HUES6 (cell line): ENCODE results near the gene MDFI.

ENCODE experiments used
- H3K27ac ChIP-seq: 2 replicates; pipeline ENCODE4 v1.7.0; 2013; ENCODE audit warnings: low read depth, mild to moderate bottlenecking, low read length, inconsistent platforms
- H3K27me3 ChIP-seq: 2 replicates; pipeline ENCODE4 v1.6.1; 2013; ENCODE audit warnings: low read length; ENCODE audit not compliant: control insufficient read depth, insufficient read depth
- H3K36me3 ChIP-seq: 2 replicates; pipeline ENCODE4 v1.6.1; 2013; ENCODE audit warnings: low read length; ENCODE audit not compliant: control insufficient read depth, insufficient read depth
- H3K4me1 ChIP-seq: 2 replicates; pipeline ENCODE4 v1.6.1; 2013; ENCODE audit warnings: low read length; ENCODE audit not compliant: control insufficient read depth, insufficient read depth
- H3K4me3 ChIP-seq: 2 replicates; pipeline ENCODE4 v1.5.1; 2013; ENCODE audit warnings: low read depth, low read length
- H3K9ac ChIP-seq: one replicate; pipeline ENCODE4 v1.6.1; 2013; ENCODE audit warnings: mild to moderate bottlenecking, low read length
- H3K9me3 ChIP-seq: 2 replicates; pipeline ENCODE4 v1.6.1; 2013; ENCODE audit warnings: low read depth, low read length; ENCODE audit not compliant: control insufficient read depth, insufficient read depth

MDFI gene

GRCh38 chr6:41596096-41596685 lies 42.1 kb upstream of the MDFI start:
- peaks cover 25% of the 10 kb centered on the region for H3K4me1 ChIP-seq
- peaks cover 15% of the 10 kb centered on the region for H3K27me3 ChIP-seq
- H3K9me3 ChIP-seq = no peaks in the 10 kb centered on the region
- no peaks in the 10 kb centered on the region for H3K36me3 ChIP-seq
- H3K9ac ChIP-seq = no peak overlapping the region
- H3K27ac ChIP-seq = no peak overlapping the region
- no peak overlapping the region for H3K4me3 ChIP-seq

GRCh38 chr6:41596807-41597206 lies 41.5 kb upstream of the MDFI start:
- H3K27ac ChIP-seq = no peak overlapping the region
- no peak overlapping the region for H3K4me3 ChIP-seq
- no peaks in the 10 kb centered on the region for H3K9me3 ChIP-seq
- peaks cover 8% of the 10 kb centered on the region; the same call in 1 of the 2 replicates for H3K27me3 ChIP-seq
- no peak overlapping the region for H3K9ac ChIP-seq
- H3K4me1 ChIP-seq = peaks cover 26% of the 10 kb centered on the region
- H3K36me3 ChIP-seq = no peaks in the 10 kb centered on the region

- no peak overlapping the region for H3K27ac ChIP-seq
- no peak overlapping the region for H3K4me3 ChIP-seq
- H3K9ac ChIP-seq = no peak overlapping the region
- no peaks in the 10 kb centered on the region for H3K36me3 ChIP-seq
- peaks cover 26% of the 10 kb centered on the region for H3K4me1 ChIP-seq
- H3K27me3 ChIP-seq = peaks cover 8% of the 10 kb centered on the region; the same call in 1 of the 2 replicates
- H3K9me3 ChIP-seq = no peaks in the 10 kb centered on the region
Observed at GRCh38 chr6:41597246-41598000, 40.8 kb upstream of the MDFI start.

GRCh38 chr6:41598670-41599014 lies 39.6 kb upstream of the MDFI start:
- H3K4me3 ChIP-seq = no peak overlapping the region
- no peak overlapping the region for H3K9ac ChIP-seq
- no peaks in the 10 kb centered on the region for H3K36me3 ChIP-seq
- no peaks in the 10 kb centered on the region for H3K9me3 ChIP-seq
- no peak overlapping the region for H3K27ac ChIP-seq
- peaks cover 4% of the 10 kb centered on the region; the same call in 1 of the 2 replicates for H3K27me3 ChIP-seq
- peaks cover 26% of the 10 kb centered on the region for H3K4me1 ChIP-seq

GRCh38 chr6:41599015-41599851 lies 39.0 kb upstream of the MDFI start:
- Histone ChIP-seq H3K36me3 (no peaks in the 10 kb centered on the region), H3K27ac (no peak overlapping the region), H3K27me3 (no peaks in the 10 kb centered on the region), H3K4me1 (peaks cover 26% of the 10 kb centered on the region), H3K9ac (no peak overlapping the region), H3K9me3 (no peaks in the 10 kb centered on the region), H3K4me3 (no peak overlapping the region)

GRCh38 chr6:41599852-41600445 lies 38.3 kb upstream of the MDFI start:
- H3K4me3 ChIP-seq = no peak overlapping the region
- H3K9ac ChIP-seq = no peak overlapping the region
- H3K4me1 ChIP-seq = peaks cover 26% of the 10 kb centered on the region

GRCh38 chr6:41600499-41601247 lies 37.6 kb upstream of the MDFI start:
- no peak overlapping the region for H3K27ac ChIP-seq
- no peak overlapping the region for H3K9ac ChIP-seq
- no peaks in the 10 kb centered on the region for H3K9me3 ChIP-seq
- H3K27me3 ChIP-seq = no peaks in the 10 kb centered on the region
- H3K4me1 ChIP-seq = peaks cover 26% of the 10 kb centered on the region
- no peak overlapping the region for H3K4me3 ChIP-seq
- no peaks in the 10 kb centered on the region for H3K36me3 ChIP-seq

More at GRCh38 chr6:41599852-41600445, 38.3 kb upstream of the MDFI start:
- no peaks in the 10 kb centered on the region for H3K9me3 ChIP-seq
- H3K27me3 ChIP-seq = no peaks in the 10 kb centered on the region
- no peaks in the 10 kb centered on the region for H3K36me3 ChIP-seq
- H3K27ac ChIP-seq = no peak overlapping the region

GRCh38 chr6:41601248-41601549 lies 37.1 kb upstream of the MDFI start:
- H3K27ac ChIP-seq = no peak overlapping the region
- H3K36me3 ChIP-seq = no peaks in the 10 kb centered on the region
- H3K4me1 ChIP-seq = peaks cover 26% of the 10 kb centered on the region
- no peak overlapping the region for H3K9ac ChIP-seq
- H3K27me3 ChIP-seq = no peaks in the 10 kb centered on the region
- H3K4me3 ChIP-seq = no peak overlapping the region
- no peaks in the 10 kb centered on the region for H3K9me3 ChIP-seq

GRCh38 chr6:41602422-41602743 lies 35.9 kb upstream of the MDFI start:
- no peak overlapping the region for H3K9ac ChIP-seq
- H3K4me1 ChIP-seq = peaks cover 17% of the 10 kb centered on the region

GRCh38 chr6:41602864-41603608 lies 35.2 kb upstream of the MDFI start:
- Histone ChIP-seq H3K4me1 (peaks cover 17% of the 10 kb centered on the region), H3K36me3 (no peaks in the 10 kb centered on the region), H3K27ac (no peak overlapping the region), H3K9ac (no peak overlapping the region), H3K9me3 (no peaks in the 10 kb centered on the region), H3K4me3 (peak overlapping the region; percentile 51), H3K27me3 (no peaks in the 10 kb centered on the region)

More at GRCh38 chr6:41602422-41602743, 35.9 kb upstream of the MDFI start:
- Histone ChIP-seq H3K4me3 (no peak overlapping the region), H3K27me3 (no peaks in the 10 kb centered on the region), H3K27ac (no peak overlapping the region), H3K9me3 (no peaks in the 10 kb centered on the region), H3K36me3 (no peaks in the 10 kb centered on the region)
